OCI-LY3 (cell line): Measurements from ENCODE around the gene SORL1.

Experiments used
- EZH2phosphoT487 ChIP-seq: fragments of 200-600 bp; shearing (Covaris generic); IDR thresholded peaks from 2 replicates; pipeline ENCODE4 v1.6.1; 2018; ENCODE audit warnings: antibody characterized with exemption, mixed run types, low read depth
- TF ChIP-seq, protein P1 (sequence below): fragments of 200-600, 300-600 bp; sonication (generic); IDR thresholded peaks from 2 replicates; pipeline ENCODE4 v1.5.1; 2014; ENCODE audit warnings: antibody characterized with exemption, low read length, low read depth

DNA sequence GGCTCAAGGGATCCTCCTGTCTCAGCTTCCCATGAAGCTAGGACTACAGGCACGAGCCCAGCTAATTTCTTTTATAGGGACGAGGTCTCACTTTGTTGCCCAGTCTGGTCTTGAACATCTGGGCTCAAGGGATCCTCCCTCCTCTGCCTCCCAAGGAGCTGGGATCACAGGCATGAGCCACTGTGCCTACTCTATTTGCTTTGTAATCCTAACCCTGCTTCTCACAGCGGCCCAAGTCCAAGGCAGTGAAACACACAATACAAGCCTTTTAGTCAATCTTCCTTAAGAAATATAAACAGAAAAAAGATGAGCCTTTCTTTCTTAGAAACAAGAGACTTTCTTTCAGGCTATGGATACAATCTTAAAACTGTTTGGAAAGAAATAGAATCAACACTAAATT, 115.9 kb downstream of the SORL1 start:
- TF ChIP-seq, protein P1, sequence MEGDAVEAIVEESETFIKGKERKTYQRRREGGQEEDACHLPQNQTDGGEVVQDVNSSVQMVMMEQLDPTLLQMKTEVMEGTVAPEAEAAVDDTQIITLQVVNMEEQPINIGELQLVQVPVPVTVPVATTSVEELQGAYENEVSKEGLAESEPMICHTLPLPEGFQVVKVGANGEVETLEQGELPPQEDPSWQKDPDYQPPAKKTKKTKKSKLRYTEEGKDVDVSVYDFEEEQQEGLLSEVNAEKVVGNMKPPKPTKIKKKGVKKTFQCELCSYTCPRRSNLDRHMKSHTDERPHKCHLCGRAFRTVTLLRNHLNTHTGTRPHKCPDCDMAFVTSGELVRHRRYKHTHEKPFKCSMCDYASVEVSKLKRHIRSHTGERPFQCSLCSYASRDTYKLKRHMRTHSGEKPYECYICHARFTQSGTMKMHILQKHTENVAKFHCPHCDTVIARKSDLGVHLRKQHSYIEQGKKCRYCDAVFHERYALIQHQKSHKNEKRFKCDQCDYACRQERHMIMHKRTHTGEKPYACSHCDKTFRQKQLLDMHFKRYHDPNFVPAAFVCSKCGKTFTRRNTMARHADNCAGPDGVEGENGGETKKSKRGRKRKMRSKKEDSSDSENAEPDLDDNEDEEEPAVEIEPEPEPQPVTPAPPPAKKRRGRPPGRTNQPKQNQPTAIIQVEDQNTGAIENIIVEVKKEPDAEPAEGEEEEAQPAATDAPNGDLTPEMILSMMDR, result no peak
- no peak for TF ChIP-seq EZH2phosphoT487
